ENCODE data around the gene HYAL4. TPM values are rescaled to one million over a fixed set of nuclear protein-coding genes. Genes with fewer than 3 reads are reported as not detected.
"Not testable (repeated sequence)": the region's sequence is repeated elsewhere in the genome, so short reads cannot be mapped to it uniquely, and the experiment has no call there.

The HYAL4 gene
- total RNA-seq, 1 experiment from 2014 or later, result not detected

- Histone ChIP-seq H3K9me3 (ENCODE audit: low read length) (no peaks in the 10 kb centered on the region), H3K27me3 (ENCODE audit: low read length) (no peaks in the 10 kb centered on the region), H2AFZ (ENCODE audit: low read length) (no peak overlapping the region), H3K79me2 (ENCODE audit: low read length) (no peaks in the 10 kb centered on the region), H3K4me1 (ENCODE audit: low read length) (no peaks in the 10 kb centered on the region), H4K20me1 (ENCODE audit: insufficient read depth, low read depth, low read length) (no peaks in the 10 kb centered on the region), H3K36me3 (ENCODE audit: insufficient read depth, low read length) (no peaks in the 10 kb centered on the region), H3K4me2 (ENCODE audit: low read depth, low read length, poor library complexity, severe bottlenecking) (no peak overlapping the region), H3K9ac (ENCODE audit: low read length) (no peak overlapping the region), H3K27ac (ENCODE audit: low read length) (no peak overlapping the region), H3K9me2 (replicated peaks; ENCODE audit: insufficient read depth, low read length) (no peaks in the 10 kb centered on the region), H3K4me3 (ENCODE audit: low read length) (no peak overlapping the region)
- no peak for DNase-seq
Observed at GRCh38 chr7:123811056-123811455, 33.9 kb upstream of the HYAL4 start.

- no peaks in the 10 kb centered on the region for H3K79me2 ChIP-seq (ENCODE audit: low read length)
- H4K20me1 ChIP-seq (ENCODE audit: insufficient read depth, low read depth, low read length), result no peaks in the 10 kb centered on the region
- no peak overlapping the region for H3K9ac ChIP-seq (ENCODE audit: low read length)
- no peak overlapping the region for H3K27ac ChIP-seq (ENCODE audit: low read length)
- no peaks in the 10 kb centered on the region for H3K9me2 ChIP-seq (replicated peaks; ENCODE audit: insufficient read depth, low read length)
- no peak for DNase-seq
- H3K4me1 ChIP-seq (ENCODE audit: low read length), result no peaks in the 10 kb centered on the region
- no peak overlapping the region for H2AFZ ChIP-seq (ENCODE audit: low read length)
- H3K4me2 ChIP-seq (ENCODE audit: low read depth, low read length, poor library complexity, severe bottlenecking), result no peak overlapping the region
- H3K27me3 ChIP-seq (ENCODE audit: low read length), result no peaks in the 10 kb centered on the region
- H3K4me3 ChIP-seq (ENCODE audit: low read length), result no peak overlapping the region
- H3K36me3 ChIP-seq (ENCODE audit: insufficient read depth, low read length), result no peaks in the 10 kb centered on the region
- no peaks in the 10 kb centered on the region for H3K9me3 ChIP-seq (ENCODE audit: low read length)
Observed at GRCh38 chr7:123816916-123817315, 28.1 kb upstream of the HYAL4 start.

GRCh38 chr7:123819001-123819400 lies 26.0 kb upstream of the HYAL4 start:
- no peaks in the 10 kb centered on the region for H4K20me1 ChIP-seq (ENCODE audit: insufficient read depth, low read depth, low read length)
- H3K79me2 ChIP-seq (ENCODE audit: low read length), result no peaks in the 10 kb centered on the region

GRCh38 chr7:123819795-123820194 lies 25.2 kb upstream of the HYAL4 start:
- not testable (repeated sequence) for H3K4me1 ChIP-seq (ENCODE audit: low read length); H3K27ac ChIP-seq (ENCODE audit: low read length); H3K79me2 ChIP-seq (ENCODE audit: low read length); H4K20me1 ChIP-seq (ENCODE audit: insufficient read depth, low read depth, low read length); H2AFZ ChIP-seq (ENCODE audit: low read length); H3K4me2 ChIP-seq (ENCODE audit: low read depth, low read length, poor library complexity, severe bottlenecking); H3K36me3 ChIP-seq (ENCODE audit: insufficient read depth, low read length); H3K9me3 ChIP-seq (ENCODE audit: low read length); H3K27me3 ChIP-seq (ENCODE audit: low read length); H3K9me2 ChIP-seq (replicated peaks; ENCODE audit: insufficient read depth, low read length); H3K9ac ChIP-seq (ENCODE audit: low read length); DNase-seq; H3K4me3 ChIP-seq (ENCODE audit: low read length)

More at GRCh38 chr7:123819001-123819400, 26.0 kb upstream of the HYAL4 start:
- H3K9ac ChIP-seq (ENCODE audit: low read length), result no peak overlapping the region
- H3K27me3 ChIP-seq (ENCODE audit: low read length), result no peaks in the 10 kb centered on the region
- no peak overlapping the region for H3K4me3 ChIP-seq (ENCODE audit: low read length)
- no peak overlapping the region for H3K4me2 ChIP-seq (ENCODE audit: low read depth, low read length, poor library complexity, severe bottlenecking)
- no peak overlapping the region for H2AFZ ChIP-seq (ENCODE audit: low read length)
- H3K36me3 ChIP-seq (ENCODE audit: insufficient read depth, low read length), result no peaks in the 10 kb centered on the region
- DNase-seq, result no peak
- H3K27ac ChIP-seq (ENCODE audit: low read length), result no peak overlapping the region
- no peaks in the 10 kb centered on the region for H3K9me3 ChIP-seq (ENCODE audit: low read length)
- H3K4me1 ChIP-seq (ENCODE audit: low read length), result no peaks in the 10 kb centered on the region
- H3K9me2 ChIP-seq (replicated peaks; ENCODE audit: insufficient read depth, low read length), result no peaks in the 10 kb centered on the region

- Histone ChIP-seq H2AFZ (ENCODE audit: low read length) (no peak overlapping the region), H3K27me3 (ENCODE audit: low read length) (no peaks in the 10 kb centered on the region), H3K9me2 (replicated peaks; ENCODE audit: insufficient read depth, low read length) (no peaks in the 10 kb centered on the region), H3K27ac (ENCODE audit: low read length) (no peak overlapping the region), H3K4me2 (ENCODE audit: low read depth, low read length, poor library complexity, severe bottlenecking) (no peak overlapping the region), H3K36me3 (ENCODE audit: insufficient read depth, low read length) (no peaks in the 10 kb centered on the region), H3K9ac (ENCODE audit: low read length) (no peak overlapping the region), H3K4me3 (ENCODE audit: low read length) (no peak overlapping the region), H4K20me1 (ENCODE audit: insufficient read depth, low read depth, low read length) (no peaks in the 10 kb centered on the region), H3K4me1 (ENCODE audit: low read length) (no peaks in the 10 kb centered on the region), H3K9me3 (ENCODE audit: low read length) (no peaks in the 10 kb centered on the region), H3K79me2 (ENCODE audit: low read length) (no peaks in the 10 kb centered on the region)
- DNase-seq, result no peak
Observed at GRCh38 chr7:123820864-123821263, 24.1 kb upstream of the HYAL4 start.

DNA sequence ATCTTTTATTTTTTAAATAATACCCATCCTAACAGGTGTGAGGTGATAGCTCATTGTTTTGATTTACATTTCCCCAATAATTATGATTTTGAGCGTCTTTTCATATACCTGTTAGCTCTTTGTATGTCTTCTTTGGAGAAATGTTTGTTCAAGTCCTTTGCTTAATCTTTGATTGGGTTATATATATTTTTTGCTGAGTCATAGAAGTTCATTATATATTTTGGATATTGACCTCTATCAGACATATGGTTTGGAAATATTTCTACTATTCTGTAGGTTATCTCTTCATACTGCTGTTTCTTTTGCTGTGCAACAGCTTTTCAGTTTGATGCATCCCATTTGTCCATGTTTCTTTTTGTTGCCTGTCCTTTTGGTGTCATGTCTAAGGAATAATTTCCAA lies 23.6 kb upstream of the HYAL4 start:
- DNase-seq, result no peak
- no peaks in the 10 kb centered on the region for H3K36me3 ChIP-seq (ENCODE audit: insufficient read depth, low read length)
- no peaks in the 10 kb centered on the region for H3K4me1 ChIP-seq (ENCODE audit: low read length)
- H4K20me1 ChIP-seq (ENCODE audit: insufficient read depth, low read depth, low read length), result no peaks in the 10 kb centered on the region
- no peaks in the 10 kb centered on the region for H3K9me2 ChIP-seq (replicated peaks; ENCODE audit: insufficient read depth, low read length)
- H3K4me2 ChIP-seq (ENCODE audit: low read depth, low read length, poor library complexity, severe bottlenecking), result no peak overlapping the region
- no peak overlapping the region for H2AFZ ChIP-seq (ENCODE audit: low read length)
- no peaks in the 10 kb centered on the region for H3K27me3 ChIP-seq (ENCODE audit: low read length)
- no peak overlapping the region for H3K4me3 ChIP-seq (ENCODE audit: low read length)
- no peaks in the 10 kb centered on the region for H3K79me2 ChIP-seq (ENCODE audit: low read length)
- no peak overlapping the region for H3K27ac ChIP-seq (ENCODE audit: low read length)
- no peak overlapping the region for H3K9ac ChIP-seq (ENCODE audit: low read length)
- no peaks in the 10 kb centered on the region for H3K9me3 ChIP-seq (ENCODE audit: low read length)

GRCh38 chr7:123823898-123824753 lies 20.8 kb upstream of the HYAL4 start:
- no peaks in the 10 kb centered on the region for H4K20me1 ChIP-seq (ENCODE audit: insufficient read depth, low read depth, low read length)
- H3K4me1 ChIP-seq (ENCODE audit: low read length), result no peaks in the 10 kb centered on the region
- H2AFZ ChIP-seq (ENCODE audit: low read length), result no peak overlapping the region

GRCh38 chr7:123824754-123825067 lies 20.3 kb upstream of the HYAL4 start:
- Histone ChIP-seq H4K20me1 (ENCODE audit: insufficient read depth, low read depth, low read length) (no peaks in the 10 kb centered on the region), H3K9ac (ENCODE audit: low read length) (no peak overlapping the region), H3K36me3 (ENCODE audit: insufficient read depth, low read length) (no peaks in the 10 kb centered on the region), H3K9me3 (ENCODE audit: low read length) (no peaks in the 10 kb centered on the region), H3K9me2 (replicated peaks; ENCODE audit: insufficient read depth, low read length) (no peaks in the 10 kb centered on the region), H3K79me2 (ENCODE audit: low read length) (no peaks in the 10 kb centered on the region), H2AFZ (ENCODE audit: low read length) (no peak overlapping the region), H3K4me1 (ENCODE audit: low read length) (no peaks in the 10 kb centered on the region), H3K4me3 (ENCODE audit: low read length) (no peak overlapping the region), H3K27ac (ENCODE audit: low read length) (no peak overlapping the region), H3K4me2 (ENCODE audit: low read depth, low read length, poor library complexity, severe bottlenecking) (no peak overlapping the region), H3K27me3 (ENCODE audit: low read length) (no peaks in the 10 kb centered on the region)
- no peak for DNase-seq

More at GRCh38 chr7:123823898-123824753, 20.8 kb upstream of the HYAL4 start:
- Histone ChIP-seq H3K36me3 (ENCODE audit: insufficient read depth, low read length) (no peaks in the 10 kb centered on the region), H3K9me2 (replicated peaks; ENCODE audit: insufficient read depth, low read length) (no peaks in the 10 kb centered on the region), H3K79me2 (ENCODE audit: low read length) (no peaks in the 10 kb centered on the region), H3K9ac (ENCODE audit: low read length) (no peak overlapping the region), H3K27me3 (ENCODE audit: low read length) (no peaks in the 10 kb centered on the region), H3K27ac (ENCODE audit: low read length) (no peak overlapping the region), H3K9me3 (ENCODE audit: low read length) (no peaks in the 10 kb centered on the region), H3K4me3 (ENCODE audit: low read length) (no peak overlapping the region), H3K4me2 (ENCODE audit: low read depth, low read length, poor library complexity, severe bottlenecking) (no peak overlapping the region)
- DNase-seq, result no peak

Measured in Karpas-422 (cell line).